ENCODE measurements around the gene GRB14. TPM values are rescaled to one million over a fixed set of nuclear protein-coding genes. Genes with fewer than 3 reads are reported as not detected.

The GRB14 gene
- total and polyA plus RNA-seq, 10 of the 15 experiments (the other 5 are each of a cell fraction or from before 2014, with no cell fraction given), result not detected

GRCh38 chr2:164535280-164536025 lies 85.8 kb downstream of the GRB14 start:
- SMC1A ChIA-PET (ENCODE audit: uncharacterized antibody, unreplicated experiment), result interaction anchor here (1.0 kb wide), 1 partner anchor 9 kb away, joined by 3 read pairs; no protein-coding TSS in a partner anchor
- Histone ChIP-seq H3K4me1 (ENCODE audit: control insufficient read depth, insufficient read depth, low read length) (no peaks in the 10 kb centered on the region), H3K79me2 (ENCODE audit: control insufficient read depth, insufficient read depth, low read length) (no peaks in the 10 kb centered on the region), H3K9ac (ENCODE audit: control insufficient read depth, insufficient read depth, low read length) (no peak overlapping the region), H3K4me3 (no peak overlapping the region), H3K4me2 (ENCODE audit: control insufficient read depth, insufficient read depth) (no peak overlapping the region), H3K27me3 (replicated peaks in 1 of 2; ENCODE audit: control insufficient read depth in 2 of 2, insufficient read depth in 2 of 2, low read length in 1 of 2) (no peaks in the 10 kb centered on the region), H4K20me1 (ENCODE audit: control insufficient read depth, insufficient read depth) (no peaks in the 10 kb centered on the region), H2AFZ (ENCODE audit: control insufficient read depth, low read depth, low read length) (no peak overlapping the region), H3K27ac (ENCODE audit: control insufficient read depth, insufficient read depth) (no peak overlapping the region), H3K9me3 (replicated peaks; ENCODE audit: control insufficient read depth, insufficient read depth, low read length) (no peaks in the 10 kb centered on the region), H3K36me3 (ENCODE audit: control insufficient read depth in 2 of 2, insufficient read depth in 2 of 2, low read length in 1 of 2) (no peaks in the 10 kb centered on the region)
- BruUV-seq (replicated peaks), result no TSS peak
- no peak for FAIRE-seq
- TF ChIP-seq HDAC6 (IDR thresholded peaks at IDR 0.05; ENCODE audit: unreplicated experiment) (no peak), LARP7 (IDR thresholded peaks at IDR 0.05) (no peak), ZBTB40 (IDR thresholded peaks at IDR 0.05; ENCODE audit: borderline replicate concordance) (no peak), FOXK2 (IDR thresholded peaks at IDR 0.05) (no peak)
- in situ Hi-C loops (cut with MboI), result no loop called here
- RAD21 ChIA-PET (ENCODE audit: unreplicated experiment), result no interaction called here
- POLR2A ChIA-PET, result no interaction called here
- no peak for DNase-seq (ENCODE audit: low read depth, low spot score)
- intact Hi-C loops (cut with micrococcal nuclease; ENCODE audit: unreplicated experiment), result loop anchor here (10.0 kb wide), 1 partner anchor 1381 kb away; no protein-coding TSS in a partner anchor
- no peak for ATAC-seq
- 19% methylated on average over 5 of the region's 5 CpGs for WGBS (ENCODE audit: insufficient coverage, insufficient replicate concordance, low lambda C conversion rate, missing lambda C conversion rate)
- CTCF ChIA-PET, result interaction anchor here (0.8 kb wide), 1 partner anchor 8 kb away, joined by 3 read pairs; no protein-coding TSS in a partner anchor

Data from GM12878 (cell line).